Stimulated activated CD8-positive, alpha-beta memory T cell treated with anti-CD3 and anti-CD28 coated beads, Interleukin-4, amount 100 ng/mL, for 1 hour (primary cell): ENCODE measurements around the gene IFNAR2.
"Not testable (repeated sequence)": the region's sequence is repeated elsewhere in the genome, so short reads cannot be mapped to it uniquely, and the experiment has no call there.

Experiments
- DNase-seq, 2 donors: peaks; one replicate each; pipeline ENCODE4 v3.0.0-alpha.2; 2020; ENCODE audit warnings: low read depth in 2 of 2, low spot score in 1 of 2

Gene IFNAR2

GRCh38 chr21:33214056-33214455 is 15.7 kb upstream of the IFNAR2 start:
- DNase-seq, result no peak

- DNase-seq, result no peak
These were observed 12.6 kb upstream of the IFNAR2 start for GRCh38 chr21:33217138-33217520.

GRCh38 chr21:33219300-33219699 is 10.4 kb upstream of the IFNAR2 start:
- no peak for DNase-seq

- no peak for DNase-seq
These were observed 9.8 kb upstream of the IFNAR2 start for GRCh38 chr21:33219954-33220353.

GRCh38 chr21:33225376-33225775 is 4.4 kb upstream of the IFNAR2 start:
- not testable (repeated sequence) for DNase-seq

- no peak for DNase-seq
These were observed 1.3 kb upstream of the IFNAR2 start for GRCh38 chr21:33228455-33228854.

GRCh38 chr21:33229099-33229783 is 497 bp upstream of the IFNAR2 start:
- no peak for DNase-seq

GRCh38 chr21:33230545-33231324 is 997 bp downstream of the IFNAR2 start:
- no peak for DNase-seq

- DNase-seq, result no peak
These were observed 1.8 kb downstream of the IFNAR2 start for GRCh38 chr21:33231526-33231925.

- DNase-seq, result no peak
These were observed 2.7 kb downstream of the IFNAR2 start for GRCh38 chr21:33232291-33233034.

GRCh38 chr21:33234635-33235520 is 5.1 kb downstream of the IFNAR2 start:
- DNase-seq, result no peak

GRCh38 chr21:33236013-33236686 is 6.4 kb downstream of the IFNAR2 start:
- no peak for DNase-seq

GRCh38 chr21:33236766-33237165 is 7.0 kb downstream of the IFNAR2 start:
- no peak for DNase-seq

GRCh38 chr21:33237486-33237885 is 7.7 kb downstream of the IFNAR2 start:
- DNase-seq, result no peak

- DNase-seq, result no peak
These were observed 8.4 kb downstream of the IFNAR2 start for GRCh38 chr21:33238146-33238545.

- no peak for DNase-seq
These were observed 9.0 kb downstream of the IFNAR2 start for GRCh38 chr21:33238565-33239255.

- not testable (repeated sequence) for DNase-seq
These were observed 9.9 kb downstream of the IFNAR2 start for GRCh38 chr21:33239559-33240127.

GRCh38 chr21:33240404-33240803 is 10.7 kb downstream of the IFNAR2 start:
- no peak for DNase-seq

- no peak for DNase-seq
These were observed 12.1 kb downstream of the IFNAR2 start for GRCh38 chr21:33241846-33242245.
